PC-3 (cell line): ENCODE measurements around the gene FTO.

Experiments
- EZH2 ChIP-seq: fragments of 300-600 bp; sonication (generic); IDR thresholded peaks from one replicate; pipeline ENCODE4 v1.6.1; 2017; ENCODE audit warnings: antibody characterized with exemption, mild to moderate bottlenecking, low read length; ENCODE audit not compliant: unreplicated experiment
- TF ChIP-seq, protein P1 (sequence below): fragments of 300-600 bp; sonication (generic); conservative IDR thresholded peaks from 2 replicates; pipeline ENCODE4 v1.5.1; 2017; ENCODE audit warnings: antibody characterized with exemption, low read depth, mild to moderate bottlenecking, low read length

DNA sequence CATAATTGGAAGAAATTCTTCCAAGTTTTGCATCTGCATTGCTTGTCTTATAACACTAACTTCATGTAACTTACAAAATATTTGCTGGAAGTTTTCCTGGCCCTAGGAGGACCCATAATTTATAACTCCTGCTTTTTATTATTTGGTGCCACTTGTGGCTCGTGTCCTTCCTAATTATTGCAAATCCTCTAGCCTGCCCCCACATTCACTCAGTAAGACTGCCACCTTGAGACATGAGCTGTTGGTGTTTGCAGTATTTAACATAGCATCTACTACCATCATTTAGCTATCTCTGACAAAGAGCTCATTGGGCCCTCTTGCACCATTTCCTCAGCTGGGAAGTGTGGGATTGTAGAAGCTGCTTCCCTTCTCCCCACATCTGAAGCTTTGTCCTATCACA is 49.5 kb downstream of the FTO start:
- TF ChIP-seq, protein P1, sequence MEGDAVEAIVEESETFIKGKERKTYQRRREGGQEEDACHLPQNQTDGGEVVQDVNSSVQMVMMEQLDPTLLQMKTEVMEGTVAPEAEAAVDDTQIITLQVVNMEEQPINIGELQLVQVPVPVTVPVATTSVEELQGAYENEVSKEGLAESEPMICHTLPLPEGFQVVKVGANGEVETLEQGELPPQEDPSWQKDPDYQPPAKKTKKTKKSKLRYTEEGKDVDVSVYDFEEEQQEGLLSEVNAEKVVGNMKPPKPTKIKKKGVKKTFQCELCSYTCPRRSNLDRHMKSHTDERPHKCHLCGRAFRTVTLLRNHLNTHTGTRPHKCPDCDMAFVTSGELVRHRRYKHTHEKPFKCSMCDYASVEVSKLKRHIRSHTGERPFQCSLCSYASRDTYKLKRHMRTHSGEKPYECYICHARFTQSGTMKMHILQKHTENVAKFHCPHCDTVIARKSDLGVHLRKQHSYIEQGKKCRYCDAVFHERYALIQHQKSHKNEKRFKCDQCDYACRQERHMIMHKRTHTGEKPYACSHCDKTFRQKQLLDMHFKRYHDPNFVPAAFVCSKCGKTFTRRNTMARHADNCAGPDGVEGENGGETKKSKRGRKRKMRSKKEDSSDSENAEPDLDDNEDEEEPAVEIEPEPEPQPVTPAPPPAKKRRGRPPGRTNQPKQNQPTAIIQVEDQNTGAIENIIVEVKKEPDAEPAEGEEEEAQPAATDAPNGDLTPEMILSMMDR, result no peak
- no peak for TF ChIP-seq EZH2
